Fibroblast of lung (primary cell): ENCODE measurements around the gene ZC3H15.

ENCODE experiments used
- EZH2 ChIP-seq: IDR thresholded peaks from 2 replicates; pipeline ENCODE4 v1.5.1; 2012; ENCODE audit warnings: low read length, control low read depth, mild to moderate bottlenecking; ENCODE audit errors: missing control alignments
- TF ChIP-seq, protein P1 (sequence below), 2 donors: IDR thresholded peaks in 1 of 2; conservative IDR thresholded peaks in 1 of 2; 1 replicate in 1 of 2; 2 replicates in 1 of 2; pipeline ENCODE4 v1.5.1; 2011 to 2012; ENCODE audit warnings: low read length in 2 of 2, control low read depth in 1 of 2, inconsistent platforms in 1 of 2, low read depth in 1 of 2, mild to moderate bottlenecking in 1 of 2

DNA sequence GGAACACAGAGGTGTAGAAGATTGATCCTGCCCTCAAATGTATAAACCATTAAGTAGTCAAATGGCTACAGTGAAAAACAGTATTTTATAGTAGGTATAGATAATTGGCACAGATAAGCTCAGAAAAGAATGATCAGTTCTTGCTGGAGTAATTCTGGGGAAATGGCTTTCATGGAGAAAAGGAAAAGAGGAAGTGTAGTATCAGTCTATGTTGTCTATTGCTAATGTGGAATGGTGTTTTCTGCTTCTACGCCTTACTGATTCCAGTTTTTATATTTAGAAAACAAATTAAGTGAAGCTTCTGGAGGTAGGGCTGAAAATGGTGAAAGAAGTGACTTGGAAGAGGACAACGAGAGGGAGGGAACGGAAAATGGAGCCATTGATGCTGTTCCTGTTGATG, 22.2 kb downstream of the ZC3H15 start:
- TF ChIP-seq, protein P1, sequence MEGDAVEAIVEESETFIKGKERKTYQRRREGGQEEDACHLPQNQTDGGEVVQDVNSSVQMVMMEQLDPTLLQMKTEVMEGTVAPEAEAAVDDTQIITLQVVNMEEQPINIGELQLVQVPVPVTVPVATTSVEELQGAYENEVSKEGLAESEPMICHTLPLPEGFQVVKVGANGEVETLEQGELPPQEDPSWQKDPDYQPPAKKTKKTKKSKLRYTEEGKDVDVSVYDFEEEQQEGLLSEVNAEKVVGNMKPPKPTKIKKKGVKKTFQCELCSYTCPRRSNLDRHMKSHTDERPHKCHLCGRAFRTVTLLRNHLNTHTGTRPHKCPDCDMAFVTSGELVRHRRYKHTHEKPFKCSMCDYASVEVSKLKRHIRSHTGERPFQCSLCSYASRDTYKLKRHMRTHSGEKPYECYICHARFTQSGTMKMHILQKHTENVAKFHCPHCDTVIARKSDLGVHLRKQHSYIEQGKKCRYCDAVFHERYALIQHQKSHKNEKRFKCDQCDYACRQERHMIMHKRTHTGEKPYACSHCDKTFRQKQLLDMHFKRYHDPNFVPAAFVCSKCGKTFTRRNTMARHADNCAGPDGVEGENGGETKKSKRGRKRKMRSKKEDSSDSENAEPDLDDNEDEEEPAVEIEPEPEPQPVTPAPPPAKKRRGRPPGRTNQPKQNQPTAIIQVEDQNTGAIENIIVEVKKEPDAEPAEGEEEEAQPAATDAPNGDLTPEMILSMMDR (conservative IDR thresholded peaks at IDR 0.05 in 1 of 2, IDR thresholded peaks at IDR 0.05 in 1 of 2; ENCODE audit: low read depth in 1 of 2, low read length in 2 of 2): no peak
- TF ChIP-seq EZH2: no peak
